Fibroblast of skin of right biceps (primary cell): ENCODE measurements around the gene FAM217A.
A peak's percentile ranks its signal among the peaks of the same experiment; 100 is the strongest.

Source experiments
- DNase-seq: peaks from one replicate; pipeline ENCODE4 v3.0.0-alpha.2; 2013

The FAM217A gene

GRCh38 chr6:4084444-4085331 is 5.8 kb upstream of the FAM217A start:
- no peak for DNase-seq

DNA sequence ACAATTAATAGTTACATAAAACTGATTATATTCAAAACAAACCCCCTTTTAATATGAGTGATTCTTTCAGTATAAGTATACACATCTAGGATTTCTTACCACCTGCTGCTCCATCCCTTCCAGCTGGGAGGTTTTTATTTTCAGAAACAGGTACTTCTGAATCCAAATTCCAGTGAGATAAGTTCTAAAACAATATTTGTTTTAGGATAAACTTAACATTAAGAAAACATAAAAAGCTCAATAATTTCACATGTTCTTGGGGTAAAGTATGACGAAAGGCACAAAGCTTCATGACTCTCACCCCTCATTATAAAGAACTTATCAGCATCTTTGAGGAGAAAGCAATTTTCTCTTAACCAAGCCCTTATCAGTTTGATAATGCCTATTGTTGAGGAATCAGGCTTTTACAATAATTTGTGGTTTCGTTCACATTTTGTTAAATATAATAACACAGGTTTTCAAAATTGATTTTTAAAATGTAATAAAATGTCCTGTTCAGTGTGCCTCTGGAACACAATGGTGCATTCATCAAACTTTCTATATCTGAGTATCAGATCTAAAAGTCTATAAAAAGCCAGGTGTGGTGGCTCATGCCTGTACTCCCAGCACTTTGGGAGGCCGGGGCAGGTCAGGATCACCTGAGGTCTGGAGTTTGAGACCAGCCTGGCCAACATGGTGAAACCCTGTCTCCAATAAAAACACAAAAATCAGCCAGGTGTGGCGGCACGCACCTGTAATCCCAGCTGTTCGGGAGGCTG is 4.3 kb downstream of the FAM217A start:
- no peak for DNase-seq

- no peak for DNase-seq
Observed at GRCh38 chr6:4071330-4071729, 7.6 kb downstream of the FAM217A start.

- DNase-seq, result no peak
Observed at GRCh38 chr6:4069199-4069598, 9.7 kb downstream of the FAM217A start.

GRCh38 chr6:4067673-4068072 is 11.3 kb downstream of the FAM217A start:
- DNase-seq, result no peak

DNA sequence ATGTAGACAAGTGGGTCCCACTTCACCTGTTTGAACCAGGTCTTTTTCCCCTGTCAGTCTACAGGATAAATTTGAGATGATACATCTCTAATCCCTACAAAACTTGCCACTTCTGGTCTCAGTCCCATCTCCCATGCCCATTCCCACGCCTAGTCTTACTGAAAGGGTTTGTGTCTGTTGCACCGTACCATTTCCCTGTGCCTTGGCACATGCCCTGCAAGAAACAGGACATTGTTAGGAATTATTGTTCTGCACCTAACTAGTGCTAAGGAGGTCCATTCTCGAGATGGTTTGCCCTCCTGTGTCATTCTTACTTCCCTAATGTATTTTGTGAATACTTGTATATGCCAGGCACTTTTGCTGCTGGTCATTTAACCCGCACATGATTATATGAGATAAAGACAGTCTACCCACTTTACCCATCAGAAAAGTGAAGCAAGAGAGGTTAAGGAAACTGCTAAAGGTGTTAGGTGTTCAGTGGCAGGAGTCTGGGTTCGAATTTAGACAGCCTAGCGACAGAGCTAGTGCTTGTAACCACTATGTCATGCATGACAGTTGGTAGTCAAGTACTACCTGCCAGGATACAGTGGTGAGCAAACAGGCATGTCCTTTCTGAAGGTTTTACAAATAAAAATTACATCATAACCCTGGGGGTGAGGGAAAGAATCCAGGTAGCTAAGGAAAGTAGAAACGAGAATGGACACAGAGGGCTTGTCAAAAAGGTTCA is 12.7 kb downstream of the FAM217A start:
- no peak for DNase-seq

GRCh38 chr6:4059115-4059777 is 19.7 kb downstream of the FAM217A start:
- DNase-seq, result peak; percentile 93

DNA sequence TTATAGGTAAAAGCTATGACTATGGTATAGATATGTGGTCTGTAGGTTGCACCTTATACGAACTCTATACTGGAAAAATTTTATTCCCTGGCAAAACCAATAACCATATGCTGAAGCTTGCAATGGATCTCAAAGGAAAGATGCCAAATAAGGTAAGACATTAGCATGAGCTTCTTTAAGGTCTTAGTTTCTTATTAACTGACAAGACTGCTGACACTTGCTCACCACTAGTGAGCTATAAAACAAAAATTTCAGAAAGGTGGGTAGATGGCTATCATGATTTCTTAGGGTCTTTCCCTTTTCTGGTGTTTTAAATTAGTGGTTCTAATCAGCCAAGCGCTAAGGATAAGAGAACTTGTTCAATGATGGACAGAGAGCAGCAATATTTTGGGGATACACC is 21.9 kb downstream of the FAM217A start:
- DNase-seq, result no peak

DNA sequence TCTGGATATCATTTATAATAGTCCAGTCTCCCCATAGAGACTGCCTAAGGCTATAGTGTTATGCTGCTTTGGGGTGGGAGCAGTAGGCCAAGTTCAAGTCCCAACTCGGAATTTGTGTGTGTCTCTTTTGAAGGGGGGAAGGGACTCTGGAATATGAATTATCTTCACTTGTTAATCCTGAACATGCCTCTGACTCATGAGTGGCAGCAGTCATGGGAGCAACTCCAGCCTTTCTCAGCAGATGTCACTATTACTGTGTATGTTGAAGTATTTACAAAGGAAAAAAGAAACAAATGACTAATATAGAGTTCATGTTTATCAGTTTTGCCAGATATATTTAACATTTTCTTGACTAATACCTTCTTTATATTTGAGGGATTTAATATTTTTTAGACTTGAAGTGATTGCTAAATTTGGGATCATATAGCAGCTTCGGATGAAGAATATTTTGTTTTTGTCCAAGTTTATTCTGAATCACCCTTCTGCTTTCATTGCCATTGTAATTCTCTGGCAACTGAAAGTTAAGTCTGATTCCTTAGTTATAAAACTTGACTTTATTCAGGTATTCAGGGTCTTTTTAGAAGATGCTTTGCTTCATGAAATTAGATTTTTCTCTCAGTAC is 23.4 kb downstream of the FAM217A start:
- DNase-seq, result peak; percentile 86

DNA sequence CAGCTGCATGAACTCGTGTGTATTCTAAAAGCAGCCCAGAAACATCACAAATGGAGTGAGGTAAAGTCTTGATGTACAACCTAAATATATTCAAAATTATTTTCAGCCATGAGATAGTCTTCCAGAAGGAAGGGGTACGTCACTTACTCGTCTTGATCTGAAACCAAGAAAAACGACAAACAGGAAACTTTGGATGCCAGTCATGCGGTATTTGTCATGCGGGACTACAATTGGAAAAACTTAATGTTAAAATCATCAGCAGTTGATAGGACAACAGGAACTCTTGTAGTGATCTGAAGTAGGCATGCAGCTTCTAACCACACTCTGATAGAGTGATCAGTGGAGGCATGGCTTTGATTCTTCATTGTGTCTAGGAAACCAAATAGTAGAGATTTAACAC is 29.7 kb downstream of the FAM217A start:
- no peak for DNase-seq

- DNase-seq, result no peak
Observed at GRCh38 chr6:4041480-4041879, 37.5 kb downstream of the FAM217A start.

DNA sequence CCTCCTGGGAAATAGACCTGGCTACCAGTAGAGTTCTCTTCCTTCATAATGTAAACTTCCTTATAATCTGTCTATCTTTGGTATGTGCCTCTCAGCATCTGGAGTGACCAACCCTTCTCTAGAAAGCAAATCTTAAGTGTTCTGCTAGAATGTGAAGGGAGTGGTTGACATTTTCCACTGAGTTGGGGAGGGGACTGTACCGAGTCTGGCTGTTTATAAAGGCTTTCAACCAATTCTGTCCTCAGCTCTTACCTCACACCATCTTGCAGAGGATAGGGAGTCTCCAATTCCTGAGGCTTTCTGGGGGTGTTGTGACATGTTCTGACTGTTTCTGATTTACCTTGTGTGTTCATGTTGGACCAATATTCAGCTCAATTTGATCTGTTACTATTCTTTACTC is 39.6 kb downstream of the FAM217A start:
- DNase-seq, result no peak

DNA sequence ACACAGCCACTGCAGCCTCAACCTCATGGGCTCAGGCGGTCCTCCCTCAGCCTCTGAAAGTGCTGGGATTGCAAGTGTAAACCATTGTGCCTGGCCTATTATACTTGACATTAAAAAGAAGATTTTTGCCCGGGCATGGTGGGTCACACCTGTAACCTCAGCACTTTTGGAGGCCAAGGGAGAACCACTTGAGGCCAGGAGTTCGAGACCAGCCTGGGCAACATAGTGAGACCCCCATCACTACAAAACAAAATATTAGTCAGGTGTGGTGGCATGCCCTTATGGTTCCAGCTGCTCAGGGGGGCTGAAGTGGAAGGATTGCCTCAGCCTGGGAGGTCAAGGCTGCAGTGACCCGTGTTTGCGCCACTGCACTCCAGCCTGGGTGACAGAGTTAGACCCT is 42.4 kb downstream of the FAM217A start:
- no peak for DNase-seq

DNA sequence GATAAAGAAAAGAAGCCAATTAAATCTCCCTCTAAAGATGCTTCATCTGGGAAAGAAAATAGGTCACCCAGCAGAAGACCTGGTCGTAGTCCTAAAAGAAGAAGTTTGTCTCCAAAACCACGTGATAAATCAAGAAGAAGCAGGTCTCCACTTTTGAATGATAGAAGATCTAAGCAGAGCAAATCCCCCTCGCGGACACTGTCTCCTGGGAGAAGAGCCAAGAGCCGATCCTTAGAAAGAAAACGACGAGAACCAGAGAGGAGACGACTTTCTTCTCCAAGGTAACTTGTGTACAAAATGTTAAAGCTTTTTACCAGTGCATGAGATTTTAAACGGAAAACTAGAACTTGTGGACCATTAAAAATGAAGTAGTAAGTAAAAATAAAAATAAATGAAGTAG is 46.5 kb downstream of the FAM217A start:
- DNase-seq, result no peak

DNA sequence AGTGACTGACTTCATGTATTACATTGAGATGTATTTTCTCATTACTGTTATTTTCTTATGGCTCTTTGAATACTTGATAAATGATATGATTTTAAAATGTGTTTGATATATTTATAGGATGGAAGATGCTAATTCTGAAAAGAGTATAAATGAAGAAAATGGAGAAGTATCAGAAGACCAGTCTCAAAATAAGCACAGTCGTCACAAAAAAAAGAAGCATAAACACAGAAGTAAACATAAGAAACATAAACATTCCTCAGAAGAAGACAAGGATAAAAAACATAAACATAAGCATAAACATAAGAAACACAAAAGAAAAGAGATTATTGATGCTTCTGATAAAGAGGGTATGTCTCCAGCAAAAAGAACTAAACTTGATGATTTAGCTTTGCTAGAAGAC is 47.5 kb downstream of the FAM217A start:
- no peak for DNase-seq

- DNase-seq, result no peak
Observed at GRCh38 chr6:4030669-4031068, 48.3 kb downstream of the FAM217A start.

DNA sequence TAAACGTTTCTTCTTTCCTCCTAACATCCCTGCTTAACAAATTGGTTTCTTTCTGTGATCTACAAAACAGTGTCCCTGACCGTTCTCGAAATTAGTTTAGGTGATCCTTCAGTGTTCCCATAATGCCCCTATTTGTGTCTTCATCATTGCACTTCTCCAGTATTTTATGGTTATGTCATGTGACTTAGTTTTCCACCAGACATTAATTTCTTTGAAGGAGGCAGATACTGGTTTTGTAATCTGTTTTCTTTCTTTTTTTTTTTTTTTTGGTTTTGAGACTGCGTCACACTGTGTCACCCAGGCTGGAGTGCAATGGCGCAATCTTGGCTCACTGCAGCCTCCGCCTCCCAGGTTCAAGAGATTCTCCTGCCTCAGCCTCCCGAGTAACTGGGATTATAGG is 49.2 kb downstream of the FAM217A start:
- DNase-seq, result no peak

- no peak for DNase-seq
Observed at GRCh38 chr6:4028051-4028450, 50.9 kb downstream of the FAM217A start.

GRCh38 chr6:4025681-4026080 is 53.3 kb downstream of the FAM217A start:
- no peak for DNase-seq

- DNase-seq, result no peak
Observed at GRCh38 chr6:4023240-4023639, 55.7 kb downstream of the FAM217A start.

GRCh38 chr6:4021854-4022695 is 56.9 kb downstream of the FAM217A start:
- DNase-seq, result no peak
